A673 (cell line): ENCODE results near the gene ATP13A4.

ENCODE experiments used
- CTCF ChIP-seq: fragments of 300-800, 200-600 bp; sonication (generic); conservative IDR thresholded peaks from 2 replicates; pipeline ENCODE4 v1.5.1; 2017; ENCODE audit warnings: low read depth, mild to moderate bottlenecking, antibody characterized with exemption, low read length, moderate library complexity, mixed read lengths
- EZH2 ChIP-seq: fragments of 200-600 bp; sonication (generic); IDR thresholded peaks from 2 replicates; pipeline ENCODE4 v1.6.1; 2017; ENCODE audit warnings: borderline replicate concordance, low read depth, mild to moderate bottlenecking, mixed read lengths, antibody characterized with exemption, low read length; ENCODE audit not compliant: poor library complexity, severe bottlenecking

- TF ChIP-seq CTCF: no peak
- TF ChIP-seq EZH2: no peak
Observed at GRCh38 chr3:193499136-193499770, 55.4 kb downstream of the ATP13A4 start.
